H1 (cell line): ENCODE data around the gene SETD9. TPM values are rescaled to one million over a fixed set of nuclear protein-coding genes. Genes with fewer than 3 reads are reported as not detected.

Experiments
- CTCF ChIA-PET: fragments of 300-600 bp; sonication (Branson Sonifier 250); formaldehyde crosslinking; loops from one replicate; lab custom pipeline; 2021; ENCODE audit not compliant: partially characterized antibody; lab: Charles Lee
- POLR2A ChIA-PET: fragments of 300-600 bp; sonication (Branson Sonifier 250); formaldehyde crosslinking; loops from one replicate; lab custom pipeline; 2021; ENCODE audit warnings: inconsistent platforms; ENCODE audit not compliant: partially characterized antibody; lab: Charles Lee
- DNase-seq, 2 experiments: peaks; one replicate each; pipeline versions ENCODE4 v3.0.0 to v3.0.0-alpha.2; 2010 to 2022; ENCODE audit warnings: low spot score in 2 of 2, low read depth in 1 of 2, mixed read lengths in 1 of 2
- FAIRE-seq: peaks from 2 replicates; lab custom pipeline; 2011; peaks lifted over from hg19 to GRCh38; lab: Jason Lieb, UNC
- H2AFZ ChIP-seq: 2 replicates; pipeline ENCODE4 v1.8.1; 2012; ENCODE audit warnings: low read length, inconsistent platforms
- H2AK5ac ChIP-seq: 2 replicates; pipeline ENCODE4 v1.6.1; 2013; ENCODE audit warnings: low read depth, low read length
- H2BK120ac ChIP-seq: replicated peaks from 2 replicates; pipeline ENCODE3; 2013; ENCODE audit warnings: low read depth, low read length, inconsistent platforms
- H2BK12ac ChIP-seq: 2 replicates; pipeline ENCODE4 v1.6.1; 2013; ENCODE audit warnings: low read depth, low read length
- H2BK15ac ChIP-seq: 2 replicates; pipeline ENCODE4 v1.6.1; 2013; ENCODE audit warnings: low read length
- H2BK20ac ChIP-seq: 2 replicates; pipeline ENCODE4 v1.6.1; 2013; ENCODE audit warnings: low read length
- H2BK5ac ChIP-seq: 2 replicates; pipeline ENCODE4 v1.6.1; 2013; ENCODE audit warnings: low read depth, low read length
- H3K14ac ChIP-seq: 2 replicates; pipeline ENCODE4 v1.6.1; 2013; ENCODE audit warnings: inconsistent platforms; ENCODE audit not compliant: insufficient read length
- H3K18ac ChIP-seq: 2 replicates; pipeline ENCODE4 v1.6.1; 2013; ENCODE audit warnings: low read length; ENCODE audit errors: extremely low read depth
- H3K23ac ChIP-seq: 2 replicates; pipeline ENCODE4 v1.6.1; 2013; ENCODE audit warnings: inconsistent platforms; ENCODE audit not compliant: insufficient read length
- H3K23me2 ChIP-seq: 2 replicates; pipeline ENCODE4 v1.6.1; 2013; ENCODE audit warnings: low read depth, low read length
- H3K27ac ChIP-seq: 2 replicates; pipeline ENCODE4 v1.6.1; 2011; ENCODE audit warnings: low read depth, low read length, inconsistent platforms
- H3K27me3 ChIP-seq, 4 experiments: replicated peaks in 1 of 4; 1 replicate in 1 of 4; 2 replicates in 3 of 4; pipeline versions ENCODE4 v1.6.1 to v1.8.1; 2011 to 2013; ENCODE audit warnings: low read length in 3 of 4, mild to moderate bottlenecking in 3 of 4, inconsistent platforms in 2 of 4, mixed read lengths in 2 of 4, moderate library complexity in 1 of 4; ENCODE audit not compliant: control insufficient read depth in 3 of 4, insufficient read depth in 3 of 4; ENCODE audit errors: extremely low read depth in 1 of 4
- H3K36me3 ChIP-seq, 4 experiments: 2 replicates each; pipeline versions ENCODE4 v1.6.1 to v1.8.1; 2011 to 2013; ENCODE audit warnings: mild to moderate bottlenecking in 4 of 4, low read length in 3 of 4, moderate library complexity in 2 of 4, control low read depth in 1 of 4, inconsistent platforms in 1 of 4; ENCODE audit not compliant: insufficient read depth in 4 of 4, control insufficient read depth in 2 of 4
- H3K4ac ChIP-seq: replicated peaks from 2 replicates; pipeline ENCODE3; 2013; ENCODE audit warnings: low read length, low read depth, mixed read lengths, inconsistent platforms; ENCODE audit not compliant: insufficient read length
- H3K4me1 ChIP-seq, 4 experiments: replicated peaks in 1 of 4; 1 replicate in 1 of 4; 2 replicates in 3 of 4; pipeline versions ENCODE4 v1.6.1 to v1.8.1; 2011 to 2013; ENCODE audit warnings: low read length in 3 of 4, inconsistent platforms in 2 of 4, mixed read lengths in 1 of 4; ENCODE audit not compliant: insufficient read depth in 4 of 4, control insufficient read depth in 3 of 4
- H3K4me2 ChIP-seq, 2 experiments: 2 replicates each; pipeline versions ENCODE4 v1.6.1 to v1.8.1; 2011 to 2013; ENCODE audit warnings: low read depth in 2 of 2, low read length in 2 of 2, control low read depth in 1 of 2, inconsistent platforms in 1 of 2, mild to moderate bottlenecking in 1 of 2; ENCODE audit not compliant: insufficient read depth in 1 of 2
- H3K4me3 ChIP-seq, 4 experiments: fragments of 200-600, 300-600 bp in 1 of 4; sonication (generic), shearing (Covaris generic), sonication (Bioruptor Twin) in 1 of 4; 2 replicates each; pipeline versions ENCODE4 v1.5.1 to v1.8.1; 2011 to 2016; ENCODE audit warnings: low read length in 4 of 4, low read depth in 3 of 4, control low read depth in 2 of 4, inconsistent platforms in 2 of 4, mild to moderate bottlenecking in 2 of 4, mixed read lengths in 1 of 4, moderate library complexity in 1 of 4; ENCODE audit not compliant: insufficient read depth in 2 of 4; ENCODE audit errors: extremely low read depth in 1 of 4
- H3K56ac ChIP-seq: replicated peaks from 2 replicates; pipeline ENCODE3; 2013; ENCODE audit warnings: low read depth, mild to moderate bottlenecking, mixed read lengths, low read length, inconsistent platforms; ENCODE audit not compliant: insufficient read length
- H3K79me1 ChIP-seq: 2 replicates; pipeline ENCODE4 v1.6.1; 2013; ENCODE audit warnings: low read depth, low read length, control low read depth
- H3K79me2 ChIP-seq, 2 experiments: 2 replicates each; pipeline versions ENCODE4 v1.6.1 to v1.8.1; 2012 to 2013; ENCODE audit warnings: low read length in 2 of 2, mild to moderate bottlenecking in 2 of 2, inconsistent platforms in 1 of 2; ENCODE audit not compliant: insufficient read depth in 2 of 2, control insufficient read depth in 1 of 2
- H3K9ac ChIP-seq, 4 experiments: replicated peaks in 1 of 4; 1 replicate in 1 of 4; 2 replicates in 3 of 4; pipeline versions ENCODE4 v1.6.1 to v1.8.1; 2011 to 2013; ENCODE audit warnings: low read depth in 3 of 4, low read length in 3 of 4, control low read depth in 2 of 4, mild to moderate bottlenecking in 2 of 4, moderate library complexity in 2 of 4, inconsistent platforms in 1 of 4; ENCODE audit errors: extremely low read depth in 1 of 4
- H3K9me3 ChIP-seq, 2 experiments: 2 replicates each; pipeline versions ENCODE4 v1.6.1 to v1.8.1; 2012 to 2013; ENCODE audit warnings: mild to moderate bottlenecking in 2 of 2, moderate library complexity in 2 of 2, control low read depth in 1 of 2, inconsistent platforms in 1 of 2, low read depth in 1 of 2, low read length in 1 of 2, mixed read lengths in 1 of 2; ENCODE audit not compliant: insufficient read depth in 2 of 2
- H4K20me1 ChIP-seq, 2 experiments: replicated peaks in 1 of 2; 2 replicates each; pipeline versions ENCODE3 to v1.8.1; 2011 to 2013; ENCODE audit warnings: inconsistent platforms in 2 of 2, low read length in 2 of 2, mild to moderate bottlenecking in 1 of 2; ENCODE audit not compliant: insufficient read depth in 2 of 2, control insufficient read depth in 1 of 2
- H4K5ac ChIP-seq: 2 replicates; pipeline ENCODE4 v1.6.1; 2013; ENCODE audit warnings: low read length, low read depth, mixed read lengths, inconsistent platforms; ENCODE audit not compliant: insufficient read length
- H4K8ac ChIP-seq: 2 replicates; pipeline ENCODE4 v1.8.0; 2013; ENCODE audit warnings: mild to moderate bottlenecking, moderate library complexity, low read length, inconsistent platforms; ENCODE audit not compliant: insufficient read depth; ENCODE audit errors: extremely low read depth
- H4K91ac ChIP-seq: replicated peaks from 2 replicates; pipeline ENCODE3; 2013; ENCODE audit warnings: low read length, mixed read lengths, inconsistent platforms; ENCODE audit not compliant: insufficient read length
- ASH2L ChIP-seq: fragments of 200-600, 300-600 bp; sonication (generic); IDR thresholded peaks from one replicate; pipeline ENCODE4 v1.7.1; 2017; ENCODE audit warnings: low read length
- ATF3 ChIP-seq: IDR thresholded peaks from 2 replicates; pipeline ENCODE4 v1.6.1; 2011; ENCODE audit warnings: low read depth, mild to moderate bottlenecking, low read length; ENCODE audit not compliant: insufficient read depth
- CEBPB ChIP-seq: IDR thresholded peaks from 2 replicates; pipeline ENCODE4 v1.6.1; 2012; ENCODE audit warnings: low read depth, low read length
- EP300 ChIP-seq, 2 experiments: IDR thresholded peaks; 1 replicate in 1 of 2; 2 replicates in 1 of 2; pipeline ENCODE4 v1.6.1; 2011 to 2012; ENCODE audit warnings: low read depth in 2 of 2, low read length in 2 of 2, mild to moderate bottlenecking in 2 of 2, borderline replicate concordance in 1 of 2, inconsistent platforms in 1 of 2, moderate library complexity in 1 of 2
- NANOG ChIP-seq: IDR thresholded peaks from 2 replicates; pipeline ENCODE4 v1.6.1; 2011; ENCODE audit warnings: low read length, low read depth, mild to moderate bottlenecking, inconsistent platforms; ENCODE audit not compliant: insufficient read depth, poor library complexity, severe bottlenecking
- POU5F1 ChIP-seq: IDR thresholded peaks from 2 replicates; pipeline ENCODE4 v1.6.1; 2011; ENCODE audit warnings: low read depth, mild to moderate bottlenecking, low read length, moderate library complexity
- RBBP5 ChIP-seq: IDR thresholded peaks from 2 replicates; pipeline ENCODE4 v1.7.1; 2012; ENCODE audit warnings: low read depth, mild to moderate bottlenecking, inconsistent platforms, low read length, moderate library complexity, borderline replicate concordance
- WGBS, 2 experiments: shearing (Covaris generic) in 1 of 2; methylation state at CpG; one replicate each; pipeline versions ENCODE4 v1.1.6 to v1.1.7; 2013 to 2015; ENCODE audit warnings: low lambda C conversion rate in 2 of 2, mixed read lengths in 2 of 2, inconsistent platforms in 1 of 2, low coverage in 1 of 2, missing lambda C conversion rate in 1 of 2; ENCODE audit not compliant: insufficient replicate concordance in 2 of 2, insufficient coverage in 1 of 2, insufficient read length in 1 of 2; ENCODE audit errors: extremely low coverage in 1 of 2, missing lambda C conversion rate in 1 of 2; 5-methylcytosine and 5-hydroxymethylcytosine counted together
- polyA plus RNA-seq, 7 experiments: library from polyadenylated mRNA; depleted of rRNA in 3 of 7; stranded (reverse) in 5 of 7; unstranded in 2 of 7; fragments of >200 nt in 5 of 7; fragments of 200-250 nt in 2 of 7; gene quantifications; 1 replicate in 5 of 7; 2 replicates in 1 of 7; 4 replicates in 1 of 7; pipeline versions ENCODE4 v1.2.1 to v1.2.3, GENCODE V29; 2011 to 2013; ENCODE audit warnings: missing spikeins in 2 of 7, mixed read lengths in 2 of 7
- total RNA-seq: library from RNA; stranded (reverse); fragmentation: NEBNext Ultra II Directional; extraction: Animal tissue kit (Norgen Biotek cat#: 25700); gene quantifications from 2 replicates; pipeline ENCODE4 v1.2.1, GENCODE V29; 2021

SETD9 gene
- total and polyA plus RNA-seq, 2 of the 8 experiments (the other 6 are each of a cell fraction or from before 2014, with no cell fraction given): 4.5 to 11.9 TPM

- FAIRE-seq (no peak), DNase-seq (no peak)
- no peak overlapping the region for H3K4me2 ChIP-seq
- H3K23me2 ChIP-seq: no peaks in the 10 kb centered on the region
- ChIA-PET POLR2A (interaction anchor here (2.2 kb wide), 1 partner anchor 10 kb away, joined by 11 read pairs; the partner anchor contains the start of gene SETD9), CTCF (interaction anchor here (0.6 kb wide), 1 partner anchor 296 kb away, joined by 4 read pairs; no protein-coding TSS in a partner anchor)
- no peak overlapping the region for H2BK5ac ChIP-seq
- H2BK12ac ChIP-seq: no peak overlapping the region
- H3K27me3 ChIP-seq: no peaks in the 10 kb centered on the region
- H3K14ac ChIP-seq: no peak overlapping the region
- H4K91ac ChIP-seq: no peak overlapping the region
- no peaks in the 10 kb centered on the region; the same call in 1 of the 2 replicates for H3K79me1 ChIP-seq
- no peak overlapping the region for H2BK20ac ChIP-seq
- H2BK120ac ChIP-seq: no peak overlapping the region
- H4K20me1 ChIP-seq: no peaks in the 10 kb centered on the region
- no peak overlapping the region for H3K9ac ChIP-seq
- H3K36me3 ChIP-seq: peaks cover 12 to 54% (median 28%) of the 10 kb centered on the region in 4 experiments
- H2BK15ac ChIP-seq: no peak overlapping the region
- no peak overlapping the region for H2AK5ac ChIP-seq
- no peak overlapping the region for H3K4ac ChIP-seq
- H3K9me3 ChIP-seq: peaks cover 6 to 8% of the 10 kb centered on the region in 2 experiments; a peak in 1 of 4 replicates
- no peak overlapping the region for H3K56ac ChIP-seq
- no peak overlapping the region for H3K4me3 ChIP-seq
- no peak overlapping the region for H3K18ac ChIP-seq
- 93% methylated on average over 1 of the region's 1 CpG; no CpG with 5 or more reads in 1 of the 2 experiments for WGBS, 2 experiments
- H2AFZ ChIP-seq: no peak overlapping the region
- no peak overlapping the region for H4K8ac ChIP-seq
- no peak overlapping the region for H3K27ac ChIP-seq
- H3K79me2 ChIP-seq: no peaks in the 10 kb centered on the region
- no peak overlapping the region for H3K23ac ChIP-seq
- no peak overlapping the region for H4K5ac ChIP-seq
- H3K4me1 ChIP-seq: 0 out of 7 replicates have a peak, but pooled peaks cover 0 to 2% (median 0%) of the 10 kb centered on the region in 4 experiments
- no peak for TF ChIP-seq CEBPB
- TF ChIP-seq EP300 (IDR thresholded peaks at IDR 0.05; ENCODE audit: borderline replicate concordance in 1 of 2, low read depth in 2 of 2, low read length in 2 of 2): no peak
- TF ChIP-seq ASH2L: no peak
- no peak for TF ChIP-seq POU5F1
- TF ChIP-seq NANOG: no peak
- TF ChIP-seq ATF3: no peak
- TF ChIP-seq RBBP5: no peak
Observed at GRCh38 chr5:56919942-56920662, 10.7 kb downstream of the SETD9 start.
